HG02798 (cell line): Measurements from ENCODE around the gene INSIG2.
A peak's percentile ranks its signal among the peaks of the same experiment; 100 is the strongest.

Experiments used
- ATAC-seq: cut with Tn5 transposase; IDR thresholded peaks from one replicate; pipeline ENCODE4 v1.9.1; 2021; ENCODE audit warnings: mild to moderate bottlenecking; ENCODE audit not compliant: unreplicated experiment, poor library complexity

The INSIG2 gene

GRCh38 chr2:118095610-118096009 lies 7.3 kb downstream of the INSIG2 start:
- no peak for ATAC-seq

- ATAC-seq: no peak
Observed at GRCh38 chr2:118097657-118098056, 9.4 kb downstream of the INSIG2 start.

GRCh38 chr2:118098307-118099030 lies 10.2 kb downstream of the INSIG2 start:
- ATAC-seq: no peak

- no peak for ATAC-seq
Observed at GRCh38 chr2:118102433-118103082, 14.3 kb downstream of the INSIG2 start.

GRCh38 chr2:118103951-118104940 lies 16.0 kb downstream of the INSIG2 start:
- peak; percentile 99 for ATAC-seq

GRCh38 chr2:118105497-118105896 lies 17.2 kb downstream of the INSIG2 start:
- no peak for ATAC-seq

- ATAC-seq: no peak
Observed at GRCh38 chr2:118106926-118107325, 18.7 kb downstream of the INSIG2 start.

- no peak for ATAC-seq
Observed at GRCh38 chr2:118110310-118110709, 22.0 kb downstream of the INSIG2 start.

- ATAC-seq: no peak
Observed at GRCh38 chr2:118110991-118111390, 22.7 kb downstream of the INSIG2 start.

GRCh38 chr2:118112771-118113334 lies 24.6 kb downstream of the INSIG2 start:
- ATAC-seq: no peak

GRCh38 chr2:118114863-118115262 lies 26.6 kb downstream of the INSIG2 start:
- ATAC-seq: no peak

- ATAC-seq: no peak
Observed at GRCh38 chr2:118115761-118116160, 27.5 kb downstream of the INSIG2 start.

GRCh38 chr2:118118479-118118878 lies 30.2 kb downstream of the INSIG2 start:
- ATAC-seq: no peak

- ATAC-seq: no peak
Observed at GRCh38 chr2:118119158-118119727, 31.0 kb downstream of the INSIG2 start.

- ATAC-seq: no peak
Observed at GRCh38 chr2:118119761-118120400, 31.6 kb downstream of the INSIG2 start.

- no peak for ATAC-seq
Observed at GRCh38 chr2:118120401-118120780, 32.1 kb downstream of the INSIG2 start.

GRCh38 chr2:118121101-118121500 lies 32.8 kb downstream of the INSIG2 start:
- ATAC-seq: no peak

- no peak for ATAC-seq
Observed at GRCh38 chr2:118121986-118122524, 33.8 kb downstream of the INSIG2 start.

- ATAC-seq: peak; percentile 95
Observed at GRCh38 chr2:118122594-118123281, 34.5 kb downstream of the INSIG2 start.
